ENCODE results near the gene LRIF1.

GRCh38 chr1:110979154-110979553, 15.4 kb upstream of the LRIF1 start:
- TF ChIP-seq CTCF (IDR thresholded peaks at IDR 0.05), result no peak
- no peak for TF ChIP-seq POLR2AphosphoS5 (IDR thresholded peaks at IDR 0.05)
